HEK293T (cell line): ENCODE measurements around the gene ATG4D.

Experiments
- BHLHE40 ChIP-seq: fragments of 450-650 bp; IDR thresholded peaks from 2 replicates; pipeline ENCODE4 v1.6.1; 2016; ENCODE audit warnings: mild to moderate bottlenecking, moderate library complexity, borderline replicate concordance
- FOXA1 ChIP-seq: fragments of 450-650 bp; IDR thresholded peaks from 2 replicates; pipeline ENCODE4 v1.6.1; 2016; ENCODE audit warnings: mild to moderate bottlenecking
- HDGF ChIP-seq: fragments of 450-650 bp; IDR thresholded peaks from 2 replicates; pipeline ENCODE4 v1.6.1; 2017; ENCODE audit warnings: antibody characterized with exemption, borderline replicate concordance
- ZNF384 ChIP-seq: fragments of 450-650 bp; IDR thresholded peaks from 2 replicates; pipeline ENCODE4 v1.6.1; 2016

DNA sequence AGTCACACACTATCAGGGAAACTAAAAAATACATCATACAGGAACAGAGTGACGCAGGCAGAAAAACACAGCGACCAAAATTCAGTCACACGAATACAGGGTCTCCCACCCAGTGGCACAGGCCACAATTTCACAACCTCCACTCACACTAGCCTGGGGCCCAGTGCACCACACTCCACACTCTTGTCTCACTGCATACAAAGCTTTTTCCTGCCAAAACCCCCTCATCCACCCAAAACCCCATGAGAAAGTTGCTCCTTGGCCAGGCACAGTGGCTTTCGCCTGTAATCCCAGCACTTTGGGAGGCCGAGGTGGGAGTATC, 27.7 kb upstream of the ATG4D start:
- TF ChIP-seq FOXA1: no peak
- no peak for TF ChIP-seq BHLHE40
- no peak for TF ChIP-seq ZNF384
- TF ChIP-seq HDGF: no peak
